GM12878 (cell line): ENCODE measurements around the gene EIF4EBP2. TPM values are rescaled to one million over a fixed set of nuclear protein-coding genes. Genes with fewer than 3 reads are reported as not detected.
A peak's percentile ranks its signal among the peaks of the same experiment; 100 is the strongest.

Source experiments
- ATAC-seq: fragments of 200-7000 bp; cut with Tn5 transposase; 3 replicates; pipeline ENCODE4 v1.9.1; 2020; ENCODE audit warnings: mild to moderate bottlenecking, moderate library complexity
- BruUV-seq: library from RNA; stranded (reverse); fragments of 400-500 nt; replicated peaks from 2 replicates; lab custom pipeline; 2021; lab: Mats Ljungman, UMichigan
- CTCF ChIA-PET: fragments of 300-600 bp; sonication (Branson Sonifier 250); formaldehyde crosslinking; extraction: SDS; loops from one replicate; lab custom pipeline; 2021; ENCODE audit warnings: inconsistent platforms; lab: Yijun Ruan, JAX
- POLR2A ChIA-PET: fragments of 350-600 bp; formaldehyde crosslinking; extraction: SDS; loops from one replicate; lab custom pipeline; 2021; ENCODE audit warnings: inconsistent platforms; lab: Charles Lee
- RAD21 ChIA-PET: fragments of 300-600 bp; sonication (Branson Sonifier 250); formaldehyde crosslinking; loops from one replicate; lab custom pipeline; 2023; ENCODE audit warnings: antibody characterized with exemption; ENCODE audit not compliant: unreplicated experiment; lab: Charles Lee
- SMC1A ChIA-PET: fragments of 300-600 bp; sonication (Branson Sonifier 250); formaldehyde crosslinking; loops from one replicate; lab custom pipeline; 2023; ENCODE audit not compliant: unreplicated experiment, uncharacterized antibody; lab: Charles Lee
- DNase-seq: peaks from one replicate; pipeline ENCODE4 v3.0.0-alpha.2; 2011; ENCODE audit warnings: low read depth, low spot score
- FAIRE-seq: peaks from 3 replicates; lab custom pipeline; 2011; peaks lifted over from hg19 to GRCh38; lab: Jason Lieb, UNC
- H2AFZ ChIP-seq: 2 replicates; pipeline ENCODE4 v1.6.0; 2011; ENCODE audit warnings: low read depth, low read length, control low read depth; ENCODE audit not compliant: control insufficient read depth
- H3K27ac ChIP-seq: 2 replicates; pipeline ENCODE4 v1.5.1; 2011; ENCODE audit warnings: control low read depth; ENCODE audit not compliant: control insufficient read depth, insufficient read depth
- H3K27me3 ChIP-seq, 2 experiments: replicated peaks in 1 of 2; 2 replicates each; pipeline versions ENCODE4 v1.6.0 to v1.6.1; 2011; ENCODE audit warnings: low read length in 1 of 2; ENCODE audit not compliant: control insufficient read depth in 2 of 2, insufficient read depth in 2 of 2
- H3K36me3 ChIP-seq, 2 experiments: 2 replicates each; pipeline ENCODE4 v1.5.1; 2011; ENCODE audit warnings: low read length in 1 of 2; ENCODE audit not compliant: control insufficient read depth in 2 of 2, insufficient read depth in 2 of 2
- H3K4me1 ChIP-seq: 2 replicates; pipeline ENCODE4 v1.6.1; 2011; ENCODE audit warnings: mild to moderate bottlenecking, low read length, moderate library complexity, mixed read lengths; ENCODE audit not compliant: control insufficient read depth, insufficient read depth
- H3K4me2 ChIP-seq: 2 replicates; pipeline ENCODE4 v1.6.0; 2011; ENCODE audit warnings: control low read depth; ENCODE audit not compliant: control insufficient read depth, insufficient read depth
- H3K4me3 ChIP-seq: fragments of 200-600 bp; sonication (generic); 2 replicates; pipeline ENCODE4 v1.5.1; 2016
- H3K79me2 ChIP-seq: 2 replicates; pipeline ENCODE4 v1.6.0; 2011; ENCODE audit warnings: low read length; ENCODE audit not compliant: control insufficient read depth, insufficient read depth
- H3K9ac ChIP-seq: 2 replicates; pipeline ENCODE4 v1.8.0; 2011; ENCODE audit warnings: low read length, control low read depth, mixed read lengths; ENCODE audit not compliant: control insufficient read depth, insufficient read depth
- H3K9me3 ChIP-seq: replicated peaks from 3 replicates; pipeline ENCODE4 v1.5.1; 2011; ENCODE audit warnings: mild to moderate bottlenecking, low read length; ENCODE audit not compliant: control insufficient read depth, insufficient read depth
- H4K20me1 ChIP-seq: 2 replicates; pipeline ENCODE4 v1.6.0; 2011; ENCODE audit not compliant: control insufficient read depth, insufficient read depth
- HCFC1 ChIP-seq: fragments of 150-350 bp; IDR thresholded peaks from 2 replicates; pipeline ENCODE4 v1.6.1; 2014; ENCODE audit warnings: low read length
- PAX8 ChIP-seq: fragments of 450-650 bp; IDR thresholded peaks from 2 replicates; pipeline ENCODE4 v1.6.1; 2017; ENCODE audit warnings: mild to moderate bottlenecking, moderate library complexity
- RB1 ChIP-seq: fragments of 450-650 bp; formaldehyde crosslinking; IDR thresholded peaks from 2 replicates; pipeline ENCODE4 v1.6.1; 2017; ENCODE audit warnings: mild to moderate bottlenecking, borderline replicate concordance
- SP1 ChIP-seq: IDR thresholded peaks from one replicate; pipeline ENCODE4 v1.6.1; 2011; ENCODE audit warnings: low read depth, low read length
- YY1 ChIP-seq: IDR thresholded peaks from 2 replicates; pipeline ENCODE4 v1.6.1; 2011; ENCODE audit warnings: low read depth, mild to moderate bottlenecking, low read length
- ZNF622 ChIP-seq: fragments of 450-650 bp; IDR thresholded peaks from 2 replicates; pipeline ENCODE4 v1.6.1; 2017; ENCODE audit warnings: mild to moderate bottlenecking, inconsistent platforms
- WGBS: methylation state at CpG from one replicate; pipeline ENCODE4 v1.1.6; 2016; ENCODE audit warnings: low lambda C conversion rate; ENCODE audit not compliant: insufficient replicate concordance, insufficient coverage; ENCODE audit errors: missing lambda C conversion rate; 5-methylcytosine and 5-hydroxymethylcytosine counted together
- in situ Hi-C: fragments of 300-500 bp; cut with MboI; formaldehyde crosslinking; loops from 9 replicates; pipeline ENCODE4 v1.14.3; 2018; ENCODE audit warnings: mixed read lengths
- intact Hi-C: fragments of 100-400 bp; cut with micrococcal nuclease; formaldehyde crosslinking; loops from one replicate; pipeline ENCODE4 v1.14.2; 2022; ENCODE audit not compliant: unreplicated experiment
- polyA plus RNA-seq, 11 experiments: library from polyadenylated mRNA; depleted of rRNA in 4 of 11; unstranded in 6 of 11; stranded (reverse) in 5 of 11; fragments of >200 nt; fragmentation: Nextera tagmentation in 4 of 11; fragmentation: Illumina TruSeq in 1 of 11; extraction: Ambion mirVana in 4 of 11; extraction: Trizol in 1 of 11; gene quantifications; 1 replicate in 1 of 11; 2 replicates in 10 of 11; pipeline versions ENCODE4 v1.2.1 to v1.2.3, GENCODE V29; 2011 to 2016; ENCODE audit warnings: inconsistent platforms in 2 of 11, missing spikeins in 2 of 11, low read depth in 1 of 11
- total RNA-seq, 4 experiments: library from RNA; depleted of rRNA in 3 of 4; stranded (reverse); fragments of >200 nt in 3 of 4; fragmentation: Illumina TruSeq in 1 of 4; extraction: Trizol in 1 of 4; gene quantifications; 2 replicates each; pipeline versions ENCODE4 v1.2.1 to v1.2.3, GENCODE V29; 2013 to 2021

Gene EIF4EBP2
- total and polyA plus RNA-seq, 10 of the 15 experiments (the other 5 are each of a cell fraction or from before 2014, with no cell fraction given) = 14.4 to 51.3 (median 28.9) TPM

GRCh38 chr10:70364772-70365091 is 39.2 kb upstream of the EIF4EBP2 start:
- no peaks in the 10 kb centered on the region for H3K27me3 ChIP-seq
- in situ Hi-C loops = no loop called here
- FAIRE-seq (no peak), DNase-seq (no peak), ATAC-seq (no peak)
- intact Hi-C loops = loop anchor here (1.0 to 2.0 kb wide), 3 partner anchors 92 to 143 kb away; no protein-coding TSS in a partner anchor
- H3K36me3 ChIP-seq = peaks cover 0 to 1% of the 10 kb centered on the region in 2 experiments; a peak in 1 of 4 replicates
- SMC1A ChIA-PET = interaction anchor here (1.0 to 10.4 kb wide), 31 partner anchors 11 to 261 kb away, joined by 3 to 408 read pairs (median 6); partner anchors contain the start of genes EIF4EBP2 and TYSND1
- CTCF ChIA-PET = interaction anchor here (0.7 to 26.0 kb wide), 45 partner anchors 8 to 577 kb away, joined by 3 to 756 read pairs (median 4); partner anchors contain the start of genes EIF4EBP2, PALD1, PPA1 and SAR1A
- H3K4me3 ChIP-seq = no peak overlapping the region
- no peaks in the 10 kb centered on the region for H4K20me1 ChIP-seq
- RAD21 ChIA-PET = interaction anchor here (0.6 to 19.9 kb wide), 30 partner anchors 11 to 405 kb away, joined by 3 to 675 read pairs (median 7); partner anchors contain the start of genes EIF4EBP2, PPA1, SAR1A and TYSND1
- TF ChIP-seq PAX8 (no peak), RB1 (0 out of 2 replicates have a peak, but pooled peaks have one; percentile 9), YY1 (no peak), HCFC1 (no peak), ZNF622 (no peak), SP1 (no peak)
- POLR2A ChIA-PET = interaction anchor here (0.6 to 3.3 kb wide), 8 partner anchors 9 to 235 kb away, joined by 3 to 19 read pairs (median 10); partner anchors contain the start of gene SAR1A
- no peak overlapping the region for H3K9ac ChIP-seq
- H3K9me3 ChIP-seq = no peaks in the 10 kb centered on the region; the same call in 2 of the 3 replicates
- H2AFZ ChIP-seq = 0 out of 2 replicates have a peak overlapping the region, but pooled peaks have one; percentile 6
- BruUV-seq = no TSS peak
- H3K4me1 ChIP-seq = peaks cover 18% of the 10 kb centered on the region
- peaks cover 9% of the 10 kb centered on the region for H3K79me2 ChIP-seq
- H3K27ac ChIP-seq = no peak overlapping the region
- H3K4me2 ChIP-seq = no peak overlapping the region
- WGBS = 48% methylated on average over 2 of the region's 2 CpGs
